Coronary artery (tissue), 2 donors: Measurements from ENCODE around the gene TTYH3.
A peak's percentile ranks its signal among the peaks of the same experiment; 100 is the strongest.

ENCODE experiments used
- DNase-seq: peaks from one replicate; pipeline ENCODE4 v3.0.0-alpha.2; 2017; ENCODE audit warnings: low spot score
- H3K27ac ChIP-seq, 2 donors: fragments of 200-600 bp; sonication (generic); one replicate each; pipeline ENCODE4 v1.5.1; 2016 to 2019
- H3K4me3 ChIP-seq: fragments of 200-600 bp; sonication (generic); 2 replicates; pipeline ENCODE4 v1.5.1; 2016; ENCODE audit warnings: mild to moderate bottlenecking, moderate library complexity
- TF ChIP-seq, protein P1 (sequence below): fragments of 200-600 bp; sonication (generic); IDR thresholded peaks from one replicate; pipeline ENCODE4 v1.5.1; 2019; ENCODE audit warnings: antibody characterized with exemption

Gene TTYH3

DNA sequence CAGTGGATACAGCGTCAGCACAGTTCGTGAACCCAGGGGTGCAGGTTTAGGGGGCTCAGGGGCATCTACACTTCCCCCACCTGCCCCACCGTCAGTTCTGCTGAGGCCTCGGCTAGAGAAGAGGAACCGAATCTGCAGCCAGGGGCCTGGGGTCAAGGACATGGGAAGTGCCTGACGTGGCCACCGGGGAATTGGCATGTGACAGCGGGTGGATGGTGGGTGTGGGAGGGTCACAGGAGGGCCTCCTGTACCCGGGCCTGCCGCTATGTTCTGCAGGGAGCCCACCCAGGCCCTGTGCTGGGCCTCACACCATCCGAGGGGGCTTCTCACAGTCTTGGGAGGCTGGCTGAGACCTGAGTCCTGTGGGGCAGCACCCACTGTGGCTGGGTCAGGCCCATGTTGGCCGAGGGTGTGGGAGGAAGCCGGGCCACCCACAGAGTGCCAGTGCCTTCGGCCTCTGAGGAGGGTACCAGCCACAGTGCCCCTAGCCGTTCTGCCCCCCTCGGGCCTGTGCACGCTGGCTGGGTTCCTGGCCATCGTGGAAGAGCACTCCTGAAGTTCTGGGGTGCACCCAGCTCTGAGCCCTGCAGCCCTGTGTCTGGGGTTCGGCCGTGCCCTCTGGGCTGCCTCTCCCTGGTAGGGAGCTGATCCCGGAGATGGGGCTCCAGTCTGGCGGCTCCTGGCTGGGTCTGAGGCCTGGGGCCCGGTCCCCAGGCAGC lies 5.9 kb downstream of the TTYH3 start:
- TF ChIP-seq, protein P1, sequence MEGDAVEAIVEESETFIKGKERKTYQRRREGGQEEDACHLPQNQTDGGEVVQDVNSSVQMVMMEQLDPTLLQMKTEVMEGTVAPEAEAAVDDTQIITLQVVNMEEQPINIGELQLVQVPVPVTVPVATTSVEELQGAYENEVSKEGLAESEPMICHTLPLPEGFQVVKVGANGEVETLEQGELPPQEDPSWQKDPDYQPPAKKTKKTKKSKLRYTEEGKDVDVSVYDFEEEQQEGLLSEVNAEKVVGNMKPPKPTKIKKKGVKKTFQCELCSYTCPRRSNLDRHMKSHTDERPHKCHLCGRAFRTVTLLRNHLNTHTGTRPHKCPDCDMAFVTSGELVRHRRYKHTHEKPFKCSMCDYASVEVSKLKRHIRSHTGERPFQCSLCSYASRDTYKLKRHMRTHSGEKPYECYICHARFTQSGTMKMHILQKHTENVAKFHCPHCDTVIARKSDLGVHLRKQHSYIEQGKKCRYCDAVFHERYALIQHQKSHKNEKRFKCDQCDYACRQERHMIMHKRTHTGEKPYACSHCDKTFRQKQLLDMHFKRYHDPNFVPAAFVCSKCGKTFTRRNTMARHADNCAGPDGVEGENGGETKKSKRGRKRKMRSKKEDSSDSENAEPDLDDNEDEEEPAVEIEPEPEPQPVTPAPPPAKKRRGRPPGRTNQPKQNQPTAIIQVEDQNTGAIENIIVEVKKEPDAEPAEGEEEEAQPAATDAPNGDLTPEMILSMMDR = no peak
- Histone ChIP-seq H3K27ac (peak overlapping the region; percentile 19 to 94), H3K4me3 (peak overlapping the region; percentile 44)
- DNase-seq = no peak

DNA sequence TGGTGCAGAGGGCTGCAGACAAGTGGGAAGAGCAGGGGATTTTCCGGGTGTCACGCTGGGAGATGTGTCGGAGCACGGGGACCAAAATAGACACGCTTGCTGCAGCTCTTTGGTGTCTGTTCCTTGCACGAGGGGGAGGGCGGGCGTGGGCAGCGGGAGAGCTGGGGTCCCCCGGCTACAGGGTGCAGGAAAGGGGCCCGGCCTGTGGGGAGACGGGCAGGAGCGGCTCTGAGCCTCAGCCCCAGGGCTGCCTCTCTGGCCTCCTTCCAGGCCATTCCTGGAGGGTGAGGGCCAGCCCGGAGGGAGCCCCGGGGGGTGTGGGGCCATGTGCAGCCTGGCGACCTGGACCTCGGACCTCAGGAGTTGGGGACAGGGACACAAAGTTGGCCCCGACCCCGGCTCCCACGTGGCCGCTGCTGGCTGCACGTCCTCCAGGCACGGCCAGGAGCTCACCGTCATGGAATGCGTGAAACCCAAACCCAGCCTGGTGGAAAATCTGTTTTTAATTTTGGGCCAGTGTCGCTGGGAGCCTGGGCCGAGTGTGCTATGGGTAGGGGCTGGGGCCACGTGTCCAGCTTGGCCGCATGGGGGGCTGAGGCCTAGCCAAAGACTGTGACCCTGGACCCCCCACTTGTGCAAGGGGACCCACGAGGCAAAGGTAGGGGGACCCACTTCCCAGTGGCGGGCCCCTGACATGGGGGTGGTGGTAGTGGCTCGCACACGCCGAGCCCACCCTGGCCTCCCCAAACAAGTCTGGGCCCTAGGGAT lies 6.6 kb downstream of the TTYH3 start:
- H3K4me3 ChIP-seq = peak overlapping the region; percentile 44
- TF ChIP-seq, protein P1 = no peak
- DNase-seq = no peak
- peak overlapping the region; percentile 26 to 94 for H3K27ac ChIP-seq

DNA sequence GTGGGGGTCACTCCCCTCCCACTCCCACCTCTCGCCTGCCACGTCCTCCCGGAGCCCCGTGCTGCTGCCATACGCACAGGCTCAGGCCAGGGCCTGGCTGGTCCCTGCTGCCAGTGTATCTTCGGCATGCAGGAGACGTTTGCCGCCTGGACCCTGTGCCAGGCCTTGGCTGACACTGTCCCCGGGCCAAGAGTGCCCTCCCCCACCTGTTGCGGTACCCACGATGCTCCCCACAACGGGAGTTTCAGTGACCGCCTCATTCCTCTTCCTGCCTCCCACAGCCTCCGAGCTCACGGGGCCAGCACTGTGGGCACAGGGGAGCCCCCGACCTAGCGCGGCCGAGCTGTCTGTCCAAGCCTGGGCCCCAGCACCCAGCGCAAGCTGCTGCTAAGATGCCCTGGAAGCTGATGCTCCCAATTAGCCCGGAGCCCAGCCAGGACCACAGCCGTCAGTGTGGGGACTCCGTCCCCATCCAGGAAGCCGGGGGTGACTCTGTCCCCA lies 7.4 kb downstream of the TTYH3 start:
- DNase-seq = no peak
- peak overlapping the region; percentile 44 for H3K4me3 ChIP-seq
- TF ChIP-seq, protein P1 = no peak
- H3K27ac ChIP-seq = peak overlapping the region in 1 of 2 donors; percentile 94

DNA sequence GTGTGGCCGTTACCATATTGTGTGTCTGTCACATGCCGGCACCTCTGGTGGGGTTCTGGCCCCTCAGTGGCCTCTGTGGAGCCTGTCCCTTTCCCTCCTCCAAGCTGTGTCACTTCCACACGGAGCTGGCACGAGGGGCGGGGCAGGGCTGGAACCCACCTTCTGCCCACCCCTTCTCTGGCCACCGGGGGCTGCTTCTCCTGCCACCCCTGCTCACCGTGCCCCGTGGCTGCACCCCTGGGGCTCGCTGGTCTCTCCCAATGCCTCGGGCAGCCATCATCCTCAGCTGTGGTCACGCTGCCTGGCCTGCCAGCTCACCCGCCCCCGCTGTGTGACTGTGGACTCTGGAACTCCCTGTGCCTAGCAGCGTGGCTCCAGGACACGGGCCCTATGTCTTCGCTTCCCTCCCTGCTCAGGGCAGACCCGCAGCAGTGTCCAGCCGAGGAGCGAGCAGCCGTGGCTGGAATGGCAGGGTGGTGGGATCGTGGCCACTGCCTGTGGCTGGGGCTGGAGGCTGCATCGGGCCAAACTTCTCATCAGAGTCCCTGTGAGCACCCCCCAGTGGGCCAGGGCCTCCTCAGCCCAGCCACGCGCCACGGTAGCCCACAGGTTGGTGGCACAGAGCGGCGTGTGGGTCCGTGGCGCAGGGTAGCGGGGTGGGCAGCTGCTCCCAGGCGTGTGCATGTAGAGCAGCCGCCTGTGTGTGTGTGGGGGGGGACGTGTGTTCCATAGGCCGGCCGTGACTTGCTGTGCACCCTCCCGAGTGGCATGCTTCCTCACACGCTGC lies 8.1 kb downstream of the TTYH3 start:
- H3K27ac ChIP-seq = peak overlapping the region; percentile 61 to 94
- TF ChIP-seq, protein P1 = no peak
- no peak for DNase-seq

DNA sequence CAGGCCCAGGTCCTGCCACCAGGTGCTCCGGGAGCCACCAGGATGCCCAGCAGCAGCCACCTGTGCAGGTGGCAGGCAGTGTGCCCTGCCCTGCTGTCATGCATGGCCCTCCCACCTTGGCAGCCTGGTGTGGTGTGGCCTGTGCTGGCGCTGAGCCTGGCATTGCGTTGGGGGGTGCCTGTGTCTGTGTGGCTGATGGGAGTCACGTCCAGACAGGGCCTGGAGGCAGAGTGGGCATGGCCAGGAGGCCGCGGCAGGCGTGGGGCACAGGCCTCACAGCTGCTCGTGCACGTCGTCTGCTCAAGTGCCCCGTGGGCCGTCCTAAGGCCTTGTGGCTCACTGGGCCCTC lies 8.7 kb downstream of the TTYH3 start:
- no peak overlapping the region for H3K4me3 ChIP-seq
- TF ChIP-seq, protein P1 = no peak
- DNase-seq = no peak
- peak overlapping the region; percentile 61 to 94 for H3K27ac ChIP-seq

More for the DNA sequence above, 8.1 kb downstream of the TTYH3 start:
- H3K4me3 ChIP-seq = no peak overlapping the region

DNA sequence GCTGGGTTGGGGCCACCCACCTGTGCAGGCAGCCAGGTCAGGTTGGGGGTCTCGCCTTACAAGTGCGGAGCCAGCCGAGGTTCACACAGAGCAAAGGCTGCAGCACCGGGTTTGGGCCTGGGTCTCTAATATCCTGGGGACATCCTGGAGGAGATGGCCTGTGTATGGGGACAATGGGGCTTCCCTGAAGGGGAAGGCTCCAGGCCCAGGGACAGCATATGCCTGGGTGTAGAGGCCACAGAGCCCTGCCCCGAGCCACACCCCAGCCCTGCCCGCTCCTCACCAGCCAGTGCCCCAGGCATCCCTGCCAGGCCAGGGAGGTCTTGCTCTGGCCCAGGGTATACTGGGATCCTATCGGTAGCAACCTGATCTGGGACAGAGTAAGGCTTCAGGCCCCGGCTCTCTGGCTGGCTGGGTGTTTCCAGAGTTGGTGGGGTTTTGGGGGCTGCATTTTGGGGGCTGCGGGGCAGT lies 9.1 kb downstream of the TTYH3 start:
- no peak for DNase-seq
- TF ChIP-seq, protein P1 = no peak
- peak overlapping the region; percentile 61 to 94 for H3K27ac ChIP-seq
- peak overlapping the region; percentile 66 for H3K4me3 ChIP-seq
